ENCODE results near the gene KLC3.
A peak's percentile ranks its signal among the peaks of the same experiment; 100 is the strongest.

KLC3 gene

DNA sequence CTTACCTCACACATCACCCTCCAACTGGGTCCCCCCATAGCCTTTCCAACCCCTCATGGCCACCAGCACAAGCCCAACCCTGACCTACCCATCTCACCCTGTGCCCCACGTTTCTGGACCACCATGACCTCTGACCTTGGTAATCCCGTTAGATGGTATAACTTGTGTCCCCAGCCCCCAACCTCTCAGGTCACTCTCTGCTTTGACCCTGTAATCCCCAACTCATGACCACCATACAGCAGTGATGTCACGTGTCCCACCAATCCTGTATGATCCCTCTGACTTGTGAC is 8.5 kb downstream of the KLC3 start:
- DNase-seq (ENCODE audit: low spot score), result no peak

- no peak for DNase-seq (ENCODE audit: low spot score)
These were observed 8.9 kb downstream of the KLC3 start for GRCh38 chr19:45349430-45349941.

GRCh38 chr19:45350477-45351058 is 10.0 kb downstream of the KLC3 start:
- no peak for DNase-seq (ENCODE audit: low spot score)

DNA sequence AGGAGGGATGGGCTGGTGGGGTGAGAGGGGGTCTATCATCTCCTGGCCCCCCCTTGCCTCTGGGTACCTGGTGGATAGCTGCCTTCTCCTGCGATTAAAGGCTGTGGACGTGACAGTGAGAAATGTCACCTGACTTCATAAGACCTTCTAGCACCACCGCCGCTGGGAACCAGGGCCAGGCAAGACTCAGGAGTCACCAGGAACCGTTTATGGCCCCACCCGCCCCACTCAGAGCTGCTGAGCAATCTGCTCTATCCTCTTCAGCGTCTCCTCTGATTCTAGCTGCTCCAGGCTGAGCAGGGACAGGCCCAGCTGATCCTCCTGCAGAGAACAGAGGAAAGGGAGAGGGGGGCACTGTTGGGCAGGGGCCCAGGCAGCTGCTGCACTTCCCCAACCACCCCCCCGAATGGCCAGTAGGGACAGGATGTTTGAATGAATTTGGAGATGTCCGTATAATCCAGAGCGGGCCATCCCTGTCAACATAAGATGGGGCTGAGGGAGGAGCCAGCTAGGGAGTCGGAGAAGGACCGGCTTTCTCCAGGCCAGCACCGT is 10.9 kb downstream of the KLC3 start:
- DNase-seq (ENCODE audit: low spot score), result no peak

DNA sequence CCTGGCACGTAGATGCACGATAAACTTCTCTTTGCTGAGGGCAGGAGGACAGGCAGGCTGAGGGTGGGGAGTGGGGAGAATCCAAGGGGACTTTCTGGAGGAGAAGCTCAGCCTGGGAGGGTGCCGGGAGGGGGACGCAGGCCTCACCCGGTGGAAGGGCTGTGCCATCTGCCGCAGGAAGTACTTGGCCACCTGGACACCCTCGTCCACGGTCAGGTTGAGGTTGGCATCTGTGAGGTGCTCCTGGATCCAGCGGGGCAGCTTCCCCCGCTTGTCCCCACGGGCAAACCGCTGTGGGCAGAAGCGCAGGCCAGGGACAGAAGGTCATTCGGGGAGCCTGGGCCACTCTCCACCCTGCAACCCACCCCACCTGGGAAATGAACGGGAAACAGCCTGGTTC is 11.5 kb downstream of the KLC3 start:
- DNase-seq (ENCODE audit: low spot score), result no peak

DNA sequence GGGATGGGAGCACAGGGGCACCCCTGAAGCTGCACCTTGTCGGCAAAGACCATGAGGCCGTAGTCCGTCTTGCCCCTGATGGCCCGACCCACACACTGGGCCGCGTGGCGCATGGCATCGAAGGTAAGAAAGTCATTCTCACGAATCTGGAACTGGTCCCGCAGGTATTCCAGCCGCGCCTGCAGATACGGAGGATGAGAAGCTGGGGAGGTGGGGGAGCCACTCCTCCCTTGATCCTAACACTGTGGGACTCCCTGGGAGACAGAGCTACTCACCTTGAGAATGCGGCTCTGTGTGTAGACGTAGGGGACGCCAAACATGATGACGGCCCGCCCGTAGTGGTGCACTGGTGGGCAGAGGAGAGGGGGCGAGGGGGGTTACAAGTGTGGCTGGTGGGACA is 11.9 kb downstream of the KLC3 start:
- no peak for DNase-seq (ENCODE audit: low spot score)

DNA sequence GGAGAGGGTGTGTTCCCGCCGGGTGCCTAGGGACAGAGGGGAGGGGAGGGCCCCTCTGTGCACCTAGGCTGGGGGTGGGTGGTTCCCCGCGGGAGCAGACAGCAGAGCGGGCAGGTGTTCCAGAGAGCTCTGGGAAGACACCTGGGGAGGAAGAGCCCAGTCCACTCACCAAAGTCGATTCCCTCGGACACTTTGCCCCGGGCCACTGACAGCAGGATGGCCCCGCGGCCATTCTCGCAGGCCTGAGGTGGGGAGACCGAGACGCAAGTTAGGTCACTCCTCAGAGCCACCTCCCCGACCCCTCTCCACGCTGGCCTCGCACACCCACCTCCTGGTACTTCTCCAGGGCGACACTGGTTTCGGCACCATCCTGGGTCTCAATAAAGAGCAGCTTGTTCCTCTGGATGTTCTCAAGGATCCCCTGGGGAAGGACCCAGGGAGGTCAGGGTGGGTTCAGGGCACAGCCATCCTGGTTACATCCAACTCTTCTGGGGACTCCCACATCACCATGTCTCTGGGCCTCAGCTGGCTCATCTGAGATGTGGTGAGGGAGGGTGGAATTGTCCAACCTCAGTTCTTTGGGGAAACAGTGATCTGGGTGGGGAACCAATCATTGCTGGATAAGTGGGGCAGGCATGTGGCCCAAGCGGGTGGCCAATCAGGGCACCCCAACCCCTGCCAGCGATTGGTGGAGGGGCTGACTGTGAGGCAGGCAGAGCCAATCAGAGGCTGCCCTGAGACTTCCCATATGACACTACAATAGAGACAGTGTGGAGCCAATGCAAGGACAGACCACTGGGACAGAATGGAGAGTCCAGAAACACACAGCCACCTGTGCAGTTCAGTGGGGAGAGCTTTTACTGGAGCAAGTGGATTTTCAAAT is 12.6 kb downstream of the KLC3 start:
- no peak for DNase-seq (ENCODE audit: low spot score)

GRCh38 chr19:45354241-45354842 is 13.8 kb downstream of the KLC3 start:
- DNase-seq (ENCODE audit: low spot score), result no peak

DNA sequence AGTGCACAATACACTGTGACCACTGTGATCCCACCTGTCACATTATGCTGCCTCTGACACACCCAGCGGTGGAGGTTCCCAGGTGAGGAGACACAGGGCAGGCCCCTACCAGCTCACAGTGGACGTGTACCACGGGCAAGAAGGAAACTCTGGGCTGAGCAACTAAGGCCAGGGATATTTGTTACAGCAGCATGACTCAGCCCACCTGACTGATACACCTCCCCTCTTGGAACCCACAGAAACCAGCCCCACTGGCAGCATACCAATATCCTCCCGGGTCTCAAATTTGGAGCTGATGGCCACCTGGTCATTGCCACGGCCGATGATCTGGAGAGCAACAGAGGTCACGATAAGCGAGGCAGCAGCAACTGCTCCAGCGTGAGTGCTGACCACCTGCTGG is 14.9 kb downstream of the KLC3 start:
- DNase-seq (ENCODE audit: low spot score), result no peak

- no peak for DNase-seq (ENCODE audit: low spot score)
These were observed 15.4 kb downstream of the KLC3 start for GRCh38 chr19:45355910-45356309.

DNA sequence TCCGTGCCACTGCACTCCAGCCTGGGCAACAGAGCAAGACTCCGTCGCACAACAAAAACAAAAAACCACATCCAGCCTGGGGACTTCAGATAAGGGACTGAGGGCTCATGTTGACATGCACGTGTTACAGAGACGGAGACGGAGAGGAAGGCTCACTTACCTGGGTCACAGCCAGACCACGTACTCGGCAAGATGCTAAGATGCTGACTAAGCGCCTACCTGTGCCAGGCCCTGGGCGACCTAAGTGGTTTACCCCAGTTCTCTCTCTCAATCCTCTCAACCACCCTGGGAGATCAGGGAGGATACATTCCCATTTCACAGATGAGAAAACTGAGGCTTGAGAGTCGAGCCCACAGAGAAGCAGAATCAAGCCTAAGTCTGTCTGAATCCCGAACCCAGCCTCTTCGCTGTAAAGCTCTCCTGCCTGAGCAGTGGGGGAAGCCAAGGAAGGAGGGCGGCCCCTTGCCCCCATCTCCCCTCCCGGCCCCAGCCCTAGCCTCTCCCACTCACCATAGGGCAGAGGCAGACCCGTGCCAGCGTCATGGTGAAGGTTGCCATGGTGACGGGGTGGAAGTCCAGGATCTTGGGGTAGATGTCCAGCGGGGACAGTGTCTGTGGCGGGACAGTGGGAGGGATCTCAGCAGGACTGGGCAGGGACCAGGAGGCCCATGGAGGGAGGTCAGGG is 16.4 kb downstream of the KLC3 start:
- DNase-seq (ENCODE audit: low spot score), result no peak

DNA sequence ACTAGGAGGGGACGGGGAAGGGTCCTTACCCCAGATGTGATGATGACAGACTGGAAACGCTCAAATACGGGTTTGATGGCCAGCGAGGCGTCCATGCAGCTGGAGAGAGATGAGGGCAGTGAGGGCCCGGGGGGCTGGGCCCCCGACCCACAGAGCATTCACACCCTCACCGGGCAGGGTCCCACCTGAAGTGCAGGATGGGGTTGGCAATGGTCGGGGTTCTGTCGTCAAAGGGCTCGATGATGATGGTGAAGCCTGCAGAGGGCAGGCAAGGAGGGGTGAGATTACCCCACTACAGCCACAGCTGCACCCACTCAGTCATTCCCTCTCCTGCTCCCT is 16.9 kb downstream of the KLC3 start:
- no peak for DNase-seq (ENCODE audit: low spot score)

GRCh38 chr19:45358213-45358792 is 17.8 kb downstream of the KLC3 start:
- DNase-seq (ENCODE audit: low spot score), result no peak

GRCh38 chr19:45361608-45362007 is 21.1 kb downstream of the KLC3 start:
- no peak for DNase-seq (ENCODE audit: low spot score)

DNA sequence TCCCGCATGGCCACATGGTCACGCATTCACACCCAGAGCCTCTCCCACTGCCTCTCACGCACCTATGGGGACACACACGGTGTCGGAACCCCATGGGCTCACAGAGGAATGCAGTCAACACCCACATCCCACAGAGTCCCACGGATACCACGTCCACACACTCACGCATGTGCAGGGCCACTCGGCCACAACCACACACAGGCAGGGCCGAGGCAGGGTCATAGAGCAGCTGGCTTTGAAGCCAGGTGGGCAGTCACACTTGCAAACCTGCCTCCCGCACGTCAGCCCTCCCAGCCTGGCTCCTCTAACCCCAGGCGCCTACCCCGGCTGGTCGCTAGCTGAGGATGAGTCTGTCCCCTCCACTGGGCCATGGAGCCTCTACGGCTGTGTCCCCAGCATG is 21.7 kb downstream of the KLC3 start:
- DNase-seq (ENCODE audit: low spot score), result no peak

GRCh38 chr19:45363861-45364459 is 23.4 kb downstream of the KLC3 start:
- DNase-seq (ENCODE audit: low spot score), result no peak

- no peak for DNase-seq (ENCODE audit: low spot score)
These were observed 24.1 kb downstream of the KLC3 start for GRCh38 chr19:45364696-45365095.

DNA sequence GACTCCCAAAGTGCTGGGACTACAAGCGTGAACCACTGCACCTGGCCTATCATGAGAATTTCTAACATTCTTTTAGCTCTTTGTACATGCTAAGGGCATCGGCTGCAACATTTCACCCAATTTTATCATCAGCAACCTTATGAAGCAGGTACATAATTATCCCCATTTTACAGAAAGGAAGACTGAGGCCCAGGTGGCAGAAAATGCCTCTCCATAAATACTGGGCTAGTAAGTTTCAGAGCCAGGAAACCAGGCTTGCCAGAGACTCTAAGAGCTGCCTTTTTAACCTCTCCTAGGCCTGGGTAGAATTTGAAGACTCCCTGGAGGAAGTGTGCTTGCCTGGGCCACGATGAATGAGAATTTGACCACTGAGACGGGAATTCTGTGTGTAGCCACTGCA is 27.6 kb downstream of the KLC3 start:
- no peak for DNase-seq (ENCODE audit: low spot score)

DNA sequence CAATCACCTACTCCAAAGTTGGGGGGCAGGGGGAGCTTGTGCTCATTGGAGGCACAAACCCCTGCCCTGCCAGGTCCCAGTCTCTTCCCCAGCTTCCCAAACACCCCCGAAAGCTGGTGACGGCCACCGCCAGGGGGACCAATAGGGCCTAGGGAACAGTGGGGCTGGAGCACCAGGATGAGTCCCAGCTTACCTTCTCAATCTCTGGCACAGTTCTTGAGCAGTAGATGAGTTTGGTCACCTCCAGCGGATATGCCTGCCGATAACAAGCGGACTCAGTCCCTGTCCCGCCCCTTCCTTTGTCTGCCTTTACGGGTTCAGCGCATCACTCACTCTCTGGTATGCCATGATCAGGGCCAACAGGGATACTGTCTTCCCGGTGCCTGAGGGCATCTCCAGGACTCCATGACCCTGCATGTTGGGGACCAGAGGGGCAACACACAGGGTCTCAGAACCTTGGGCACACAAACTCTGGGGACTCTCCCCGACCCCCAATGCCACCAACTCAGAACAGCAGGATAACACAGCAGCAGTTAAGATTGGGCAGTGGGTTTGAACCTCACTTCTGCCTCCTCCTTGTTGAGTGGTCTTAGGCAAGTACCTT is 28.3 kb downstream of the KLC3 start:
- no peak for DNase-seq (ENCODE audit: low spot score)

DNA sequence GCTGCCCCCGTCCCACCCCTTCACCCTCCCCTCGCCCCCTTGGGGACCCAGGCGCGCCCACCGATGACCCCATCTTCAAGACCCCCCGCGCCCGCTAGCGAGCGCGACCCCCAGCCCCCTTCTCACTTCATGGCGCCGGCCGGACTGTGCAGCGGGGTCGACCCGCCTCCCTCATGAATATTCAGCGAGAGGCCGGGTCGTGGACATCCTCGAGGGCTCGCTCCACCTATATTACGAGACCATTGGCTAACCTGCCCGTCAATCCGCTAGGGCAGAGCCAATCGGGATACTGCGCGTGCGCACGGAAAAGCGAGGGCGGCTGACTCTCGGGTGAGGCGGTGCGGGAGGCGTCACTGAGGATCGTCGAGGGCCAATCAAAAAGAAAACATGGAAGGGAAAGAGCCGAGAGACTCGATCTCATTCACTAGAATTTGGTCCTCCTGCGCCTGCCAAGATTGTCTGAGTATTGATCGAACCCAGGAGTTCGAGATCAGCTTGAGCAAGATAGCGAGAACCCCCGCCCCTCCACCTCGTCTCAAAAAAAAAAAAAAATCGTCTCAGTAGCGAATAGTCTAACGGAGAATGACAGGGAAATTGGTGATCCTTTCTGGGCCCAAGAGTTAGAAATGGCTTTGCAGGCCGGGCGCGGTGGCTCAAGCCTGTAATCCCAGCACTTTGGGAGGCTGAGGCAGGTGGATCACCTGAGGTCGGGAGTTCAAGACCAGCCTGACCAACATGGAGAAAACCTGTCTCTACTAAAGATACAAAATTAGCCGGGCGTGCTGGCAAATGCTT is 30.1 kb downstream of the KLC3 start, which contains the start of gene ERCC2:
Gene ERCC2 (minus strand): TSS at position 164 of the 795 bp plus-strand sequence. CDS start 33 bp downstream, at position 131.
- DNase-seq (ENCODE audit: low spot score), result peak; percentile 100
